SIG-M5 treated with dmso at 0.1 percent for 504 hours (cell line): ENCODE measurements around the gene CBFA2T2.

Experiments
- DNase-seq: peaks from one replicate; lab custom pipeline; 2025; ENCODE audit not compliant: unreplicated experiment; lab: John Stamatoyannopoulos, UW

CBFA2T2 gene

GRCh38 chr20:33647603-33648395, 157.9 kb downstream of the CBFA2T2 start:
- no peak for DNase-seq

GRCh38 chr20:33648396-33649004, 158.6 kb downstream of the CBFA2T2 start:
- DNase-seq = no peak

GRCh38 chr20:33649201-33649681, 159.3 kb downstream of the CBFA2T2 start:
- DNase-seq = no peak

- no peak for DNase-seq
Measured at GRCh38 chr20:33650111-33650752, 160.3 kb downstream of the CBFA2T2 start.

GRCh38 chr20:33650753-33651561, 161.1 kb downstream of the CBFA2T2 start:
- no peak for DNase-seq

- no peak for DNase-seq
Measured at GRCh38 chr20:33651562-33652048, 161.7 kb downstream of the CBFA2T2 start.

GRCh38 chr20:33653218-33653899, 163.5 kb downstream of the CBFA2T2 start:
- DNase-seq = peak; percentile 47

GRCh38 chr20:33653900-33654596, 164.2 kb downstream of the CBFA2T2 start:
- no peak for DNase-seq

GRCh38 chr20:33654680-33655161, 164.8 kb downstream of the CBFA2T2 start:
- DNase-seq = no peak

- no peak for DNase-seq
Measured at GRCh38 chr20:33655164-33655563, 165.3 kb downstream of the CBFA2T2 start.

- DNase-seq = no peak
Measured at GRCh38 chr20:33656010-33656782, 166.3 kb downstream of the CBFA2T2 start.

GRCh38 chr20:33656783-33657703, 167.1 kb downstream of the CBFA2T2 start:
- no peak for DNase-seq

- DNase-seq = no peak
Measured at GRCh38 chr20:33657704-33658095, 167.8 kb downstream of the CBFA2T2 start.

GRCh38 chr20:33658510-33658909, 168.6 kb downstream of the CBFA2T2 start:
- DNase-seq = no peak

GRCh38 chr20:33658929-33659328, 169.0 kb downstream of the CBFA2T2 start:
- DNase-seq = no peak

GRCh38 chr20:33659341-33660034, 169.6 kb downstream of the CBFA2T2 start:
- no peak for DNase-seq

GRCh38 chr20:33660035-33660684, 170.3 kb downstream of the CBFA2T2 start:
- no peak for DNase-seq
